T-helper 2 cell treated with Interferon-gamma antibody and Interleukin-4, amounts not matched to agents 100 ng/mL and 5 ng/mL, for 36 hours (primary cell): Measurements from ENCODE around the gene RAG2. TPM values are rescaled to one million over a fixed set of nuclear protein-coding genes. Genes with fewer than 3 reads are reported as not detected.

ENCODE experiments used
- intact Hi-C: fragments of 100-400 bp; cut with micrococcal nuclease; formaldehyde crosslinking; loops from one replicate; pipeline ENCODE4 v1.15.1; 2023
- total RNA-seq: library from RNA; stranded (reverse); gene quantifications from 2 replicates; pipeline ENCODE4 v1.2.3, GENCODE V29; 2022

RAG2 gene
- total RNA-seq, 1 donor from 2014 or later = not detected

DNA sequence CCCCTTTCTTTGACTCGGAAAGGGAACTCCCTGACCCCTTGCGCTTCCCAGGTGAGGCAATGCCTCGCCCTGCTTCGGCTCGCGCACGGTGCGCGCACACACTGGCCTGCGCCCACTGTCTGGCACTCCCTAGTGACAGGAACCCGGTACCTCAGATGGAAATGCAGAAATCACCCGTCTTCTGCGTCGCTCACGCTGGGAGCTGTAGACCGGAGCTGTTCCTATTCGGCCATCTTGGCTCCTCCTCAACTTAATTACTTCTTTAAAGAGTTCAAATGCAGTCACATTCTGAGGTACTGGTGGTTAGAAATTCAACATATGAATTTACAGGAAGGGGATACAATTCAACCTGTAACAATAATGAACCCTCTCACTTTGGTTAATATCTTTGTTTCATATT lies 40.6 kb downstream of the RAG2 start:
- intact Hi-C loops = loop anchor here (5.0 kb wide), 3 partner anchors 45 to 895 kb away; partner anchors contain the start of genes TRAF6 and TRIM44

DNA sequence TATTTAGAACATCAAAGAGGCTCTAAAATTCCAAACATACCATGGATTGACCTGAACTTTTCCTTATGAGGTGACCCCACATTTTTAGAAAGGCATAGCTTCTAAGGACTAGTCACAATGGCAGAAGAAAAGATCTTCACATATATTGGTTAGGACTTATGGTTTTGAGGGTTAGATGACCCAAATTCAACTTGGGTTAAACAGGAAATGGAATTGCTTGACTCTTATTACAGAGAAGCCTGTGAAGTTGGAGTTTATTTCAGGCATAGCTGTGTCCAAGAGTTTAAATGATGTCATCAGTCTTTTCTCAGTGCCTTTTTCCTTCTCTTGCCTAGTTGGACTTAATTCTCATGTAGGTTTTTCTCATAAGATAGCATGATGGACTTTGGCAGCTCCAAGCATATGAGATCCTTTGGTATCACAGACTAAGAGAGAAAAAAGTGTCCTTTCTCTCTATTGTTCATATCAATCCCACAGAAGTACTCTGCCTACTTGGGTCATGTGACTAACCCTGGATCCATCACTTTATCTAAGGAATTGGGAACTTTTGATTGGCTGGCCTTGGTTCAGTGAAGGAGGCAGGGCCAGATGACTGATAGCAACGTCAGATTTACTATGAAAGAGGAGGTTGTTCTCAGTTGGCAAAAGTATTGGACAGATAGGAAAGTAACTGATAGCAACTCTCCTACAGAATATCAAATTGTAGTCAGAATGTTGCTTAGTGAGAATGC lies 47.5 kb downstream of the RAG2 start:
- intact Hi-C loops = no loop called here

Other genes starting within 250 kb of the RAG2 start
- gene TRAF6, start 88.0 kb downstream of the RAG2 start, total RNA-seq = 11.8 and 12.2 TPM in 2 replicates
- gene RAG1, start 30.2 kb downstream of the RAG2 start, total RNA-seq = 0.09 and 0.18 TPM in 2 replicates
- gene IFTAP, start 3.7 kb downstream of the RAG2 start, total RNA-seq = 1.6 and 1.9 TPM in 2 replicates